BLaER1 treated with 17β-estradiol and CSF1 and Interleukin-3, amounts not matched to agents 10 nM and 100 nM (cell line): Measurements from ENCODE around the gene TEX38.
"Not testable (repeated sequence)": the region's sequence is repeated elsewhere in the genome, so short reads cannot be mapped to it uniquely, and the experiment has no call there.

Experiments used
- H3K27ac ChIP-seq, 11 experiments: shearing (Covaris generic); formaldehyde crosslinking; 2 replicates each; pipeline ENCODE4 v1.8.1; 2022
- H3K27me3 ChIP-seq, 11 experiments: shearing (Covaris generic); formaldehyde crosslinking; 2 replicates each; pipeline ENCODE4 v1.8.1; 2022
- H3K36me3 ChIP-seq, 11 experiments: shearing (Covaris generic); formaldehyde crosslinking; 2 replicates each; pipeline ENCODE4 v1.8.1; 2022
- H3K4me1 ChIP-seq, 10 experiments: shearing (Covaris generic); formaldehyde crosslinking; 2 replicates each; pipeline ENCODE4 v1.8.1; 2022
- H3K4me2 ChIP-seq, 11 experiments: shearing (Covaris generic); formaldehyde crosslinking; 2 replicates each; pipeline ENCODE4 v1.8.1; 2022
- H3K4me3 ChIP-seq, 10 experiments: shearing (Covaris generic); formaldehyde crosslinking; 2 replicates each; pipeline ENCODE4 v1.8.1; 2022
- H3K9ac ChIP-seq, 11 experiments: shearing (Covaris generic); formaldehyde crosslinking; 2 replicates each; pipeline ENCODE4 v1.8.1; 2022
- H3K9me3 ChIP-seq, 11 experiments: shearing (Covaris generic); formaldehyde crosslinking; replicated peaks in 1 of 11; 2 replicates each; pipeline ENCODE4 v1.8.1; 2022
- H4K20me1 ChIP-seq, 11 experiments: shearing (Covaris generic); formaldehyde crosslinking; 2 replicates each; pipeline ENCODE4 v1.8.1; 2022
- Cebpa-rat ChIP-seq, 11 experiments: shearing (Covaris generic); IDR thresholded peaks; 2 replicates each; pipeline ENCODE4 v1.8.1; 2022

The TEX38 gene

GRCh38 chr1:46689897-46690296 lies 18.2 kb downstream of the TEX38 start:
- peaks cover 87 to 92% (median 88%) of the 10 kb centered on the region in 11 experiments for H3K36me3 ChIP-seq
- TF ChIP-seq Cebpa-rat (IDR thresholded peaks at IDR 0.05), result no peak
- H3K9me3 ChIP-seq, result no peaks in the 10 kb centered on the region
- H3K27me3 ChIP-seq, result no peaks in the 10 kb centered on the region
- H3K9ac ChIP-seq, result no peak overlapping the region; a peak in 1 of 22 replicates
- H3K27ac ChIP-seq, result no peak overlapping the region
- H3K4me1 ChIP-seq, result peaks cover 12 to 25% (median 21%) of the 10 kb centered on the region in 10 experiments; a peak in 19 of 20 replicates
- no peak overlapping the region for H3K4me3 ChIP-seq
- H4K20me1 ChIP-seq, result peaks cover 5 to 77% (median 26%) of the 10 kb centered on the region in 11 experiments; a peak in 16 of 22 replicates
- H3K4me2 ChIP-seq, result no peak overlapping the region

DNA sequence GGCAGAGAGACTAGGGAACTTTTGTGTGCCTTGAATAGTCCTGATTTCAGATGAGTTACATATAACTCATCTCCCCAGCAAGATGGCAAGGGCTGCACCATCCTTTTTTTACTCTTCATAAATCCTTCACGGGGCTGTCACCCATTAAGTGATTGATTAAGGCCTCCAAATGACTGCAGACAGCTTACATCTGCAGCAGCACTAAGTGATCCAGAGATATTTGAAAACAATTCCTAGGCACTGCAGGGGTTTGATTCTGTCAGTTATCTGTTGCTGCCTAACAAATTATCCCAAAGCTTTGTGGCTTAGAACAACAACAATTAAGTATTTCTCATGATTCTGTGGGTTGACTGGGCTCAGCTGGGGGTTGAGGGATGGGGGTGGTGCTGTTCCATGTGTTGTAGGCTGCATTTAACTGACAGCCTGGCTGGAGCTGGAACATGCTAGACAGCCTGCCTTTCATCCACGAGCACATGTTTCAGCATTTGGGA lies 19.3 kb downstream of the TEX38 start:
- no peak for TF ChIP-seq Cebpa-rat (IDR thresholded peaks at IDR 0.05)
- peaks cover 12 to 25% (median 21%) of the 10 kb centered on the region in 10 experiments; a peak in 19 of 20 replicates for H3K4me1 ChIP-seq
- peaks cover 87 to 92% (median 88%) of the 10 kb centered on the region in 11 experiments for H3K36me3 ChIP-seq
- H4K20me1 ChIP-seq, result peaks cover 5 to 76% (median 26%) of the 10 kb centered on the region in 11 experiments; a peak in 16 of 22 replicates
- H3K4me2 ChIP-seq, result no peak overlapping the region
- H3K27me3 ChIP-seq, result no peaks in the 10 kb centered on the region
- H3K27ac ChIP-seq, result no peak overlapping the region
- peaks cover 0 to 10% (median 9%) of the 10 kb centered on the region in 11 experiments; a peak in 15 of 22 replicates for H3K9me3 ChIP-seq
- H3K9ac ChIP-seq, result no peak overlapping the region
- no peak overlapping the region for H3K4me3 ChIP-seq

DNA sequence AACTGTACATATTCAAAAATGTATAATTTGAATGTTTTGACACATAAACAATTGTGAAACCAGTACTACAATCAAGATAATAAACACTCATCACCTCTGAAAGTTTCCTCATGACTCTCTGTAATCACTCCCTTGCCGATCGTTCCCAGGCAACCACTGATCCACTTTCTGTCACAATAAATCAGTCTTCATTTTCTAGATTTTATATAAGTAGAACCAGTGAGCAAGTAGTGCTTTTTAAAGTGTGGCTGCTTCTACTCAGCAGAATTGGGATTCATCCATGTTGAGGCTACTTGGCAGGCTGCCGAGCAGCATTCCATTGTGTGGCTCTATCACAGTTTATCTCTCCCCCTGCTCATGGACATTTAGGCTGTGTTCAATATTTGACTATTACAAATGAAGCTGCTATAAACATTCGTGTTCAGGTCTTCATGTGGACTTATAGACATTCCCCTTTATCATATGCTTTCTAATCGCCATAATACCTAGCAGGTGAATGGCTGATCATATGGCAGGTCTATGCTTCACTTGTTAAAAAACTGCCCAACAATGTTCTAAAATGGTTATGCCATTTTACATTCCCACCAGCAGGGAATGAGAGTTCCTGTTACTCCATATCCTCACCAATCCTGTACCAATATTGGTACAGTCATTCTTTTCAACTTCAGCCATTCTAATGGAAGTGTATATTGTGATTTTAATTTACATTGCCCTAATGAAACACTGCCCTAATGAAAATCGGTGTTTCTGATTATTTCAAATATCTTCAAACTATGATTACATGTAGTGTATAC lies 20.5 kb downstream of the TEX38 start:
- H3K36me3 ChIP-seq, result peaks cover 87 to 92% (median 88%) of the 10 kb centered on the region in 11 experiments
- H3K9ac ChIP-seq, result no peak overlapping the region
- peaks cover 0 to 15% (median 10%) of the 10 kb centered on the region in 11 experiments; a peak in 15 of 22 replicates for H3K9me3 ChIP-seq
- no peak overlapping the region for H3K4me2 ChIP-seq
- H3K27ac ChIP-seq, result no peak overlapping the region
- H3K4me3 ChIP-seq, result no peak overlapping the region
- peaks cover 11 to 24% (median 15%) of the 10 kb centered on the region in 10 experiments; a peak in 19 of 20 replicates for H3K4me1 ChIP-seq
- H3K27me3 ChIP-seq, result no peaks in the 10 kb centered on the region
- no peak for TF ChIP-seq Cebpa-rat (IDR thresholded peaks at IDR 0.05)
- peaks cover 5 to 75% (median 35%) of the 10 kb centered on the region in 11 experiments; a peak in 16 of 22 replicates for H4K20me1 ChIP-seq

GRCh38 chr1:46692811-46693770 lies 21.4 kb downstream of the TEX38 start:
- H4K20me1 ChIP-seq, result peaks cover 5 to 76% (median 37%) of the 10 kb centered on the region in 11 experiments; a peak in 17 of 22 replicates
- peaks cover 87 to 92% (median 88%) of the 10 kb centered on the region in 11 experiments for H3K36me3 ChIP-seq
- peaks cover 0 to 15% (median 10%) of the 10 kb centered on the region in 11 experiments; a peak in 15 of 22 replicates for H3K9me3 ChIP-seq
- no peaks in the 10 kb centered on the region for H3K27me3 ChIP-seq
- no peak overlapping the region for H3K27ac ChIP-seq
- H3K4me1 ChIP-seq, result peaks cover 2 to 15% (median 6%) of the 10 kb centered on the region in 10 experiments; a peak in 15 of 20 replicates
- no peak for TF ChIP-seq Cebpa-rat (IDR thresholded peaks at IDR 0.05)
- H3K9ac ChIP-seq, result no peak overlapping the region
- H3K4me2 ChIP-seq, result no peak overlapping the region
- no peak overlapping the region for H3K4me3 ChIP-seq

GRCh38 chr1:46694676-46695075 lies 23.0 kb downstream of the TEX38 start:
- peaks cover 17 to 76% (median 50%) of the 10 kb centered on the region in 11 experiments; a peak in 20 of 22 replicates for H4K20me1 ChIP-seq
- not testable (repeated sequence) for H3K4me1 ChIP-seq, H3K9ac ChIP-seq, H3K27me3 ChIP-seq, H3K4me3 ChIP-seq, H3K27ac ChIP-seq, H3K4me2 ChIP-seq
- peaks cover 0 to 15% (median 10%) of the 10 kb centered on the region in 11 experiments; a peak in 15 of 22 replicates for H3K9me3 ChIP-seq
- peaks cover 80 to 92% (median 87%) of the 10 kb centered on the region in 11 experiments for H3K36me3 ChIP-seq

DNA sequence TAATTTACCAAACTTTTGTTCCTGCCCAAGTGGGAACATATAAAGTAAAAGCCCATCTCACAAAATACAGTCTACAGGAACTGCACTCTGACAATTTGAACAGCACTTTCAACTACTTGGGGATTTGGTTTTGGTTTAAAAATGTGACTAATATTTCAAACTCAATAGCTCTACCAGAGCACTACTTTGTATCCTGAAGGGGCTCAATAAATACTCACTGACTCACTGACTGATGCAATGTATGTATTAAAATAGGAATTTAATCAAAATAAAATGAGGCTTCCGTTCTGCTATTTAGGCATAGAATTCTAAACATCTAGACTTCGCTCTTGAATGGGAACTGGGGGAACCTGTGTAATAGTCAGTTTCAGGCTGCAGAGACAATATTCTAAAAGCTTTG lies 25.4 kb downstream of the TEX38 start:
- no peak overlapping the region for H3K9ac ChIP-seq
- peaks cover 0 to 15% (median 10%) of the 10 kb centered on the region in 11 experiments; a peak in 15 of 22 replicates for H3K9me3 ChIP-seq
- H3K4me1 ChIP-seq, result peaks cover 0 to 30% (median 2%) of the 10 kb centered on the region in 10 experiments; a peak in 9 of 20 replicates
- H4K20me1 ChIP-seq, result peaks cover 35 to 79% (median 70%) of the 10 kb centered on the region in 11 experiments
- TF ChIP-seq Cebpa-rat (IDR thresholded peaks at IDR 0.05), result no peak
- no peak overlapping the region for H3K4me2 ChIP-seq
- H3K36me3 ChIP-seq, result peaks cover 67 to 92% (median 83%) of the 10 kb centered on the region in 11 experiments
- H3K27me3 ChIP-seq, result no peaks in the 10 kb centered on the region
- no peak overlapping the region for H3K27ac ChIP-seq
- H3K4me3 ChIP-seq, result no peak overlapping the region

- Histone ChIP-seq H3K4me2 (peak overlapping the region in 4 of 11 experiments; percentile 5 to 68 (median 33); a peak in 7 of 22 replicates), H4K20me1 (peaks cover 36 to 84% (median 75%) of the 10 kb centered on the region in 11 experiments), H3K4me1 (peaks cover 0 to 30% (median 2%) of the 10 kb centered on the region in 10 experiments; a peak in 9 of 20 replicates), H3K27ac (peak overlapping the region in 3 of 11 experiments; percentile 11 to 41 (median 12); a peak in 3 of 22 replicates), H3K27me3 (no peaks in the 10 kb centered on the region), H3K9me3 (peaks cover 0 to 15% (median 10%) of the 10 kb centered on the region in 11 experiments; a peak in 15 of 22 replicates), H3K36me3 (peaks cover 73 to 100% (median 92%) of the 10 kb centered on the region in 11 experiments), H3K9ac (no peak overlapping the region), H3K4me3 (no peak overlapping the region)
- no peak for TF ChIP-seq Cebpa-rat (IDR thresholded peaks at IDR 0.05)
These were observed 28.0 kb downstream of the TEX38 start for GRCh38 chr1:46699666-46700065.

GRCh38 chr1:46703927-46704641 lies 32.4 kb downstream of the TEX38 start:
- no peaks in the 10 kb centered on the region for H3K27me3 ChIP-seq
- H3K36me3 ChIP-seq, result peaks cover 75 to 100% (median 94%) of the 10 kb centered on the region in 11 experiments
- TF ChIP-seq Cebpa-rat (IDR thresholded peaks at IDR 0.05), result no peak
- H3K4me2 ChIP-seq, result no peak overlapping the region
- no peak overlapping the region for H3K4me3 ChIP-seq
- H3K9me3 ChIP-seq, result no peaks in the 10 kb centered on the region
- H4K20me1 ChIP-seq, result peaks cover 29 to 96% (median 73%) of the 10 kb centered on the region in 11 experiments; a peak in 21 of 22 replicates
- peaks cover 0 to 37% (median 2%) of the 10 kb centered on the region in 10 experiments; a peak in 9 of 20 replicates for H3K4me1 ChIP-seq
- H3K27ac ChIP-seq, result no peak overlapping the region
- no peak overlapping the region for H3K9ac ChIP-seq
